Endometrium (tissue), 2 donors: ENCODE measurements around the gene SSH3.
"Not testable (repeated sequence)": the region's sequence is repeated elsewhere in the genome, so short reads cannot be mapped to it uniquely, and the experiment has no call there.

Experiments used
- FAIRE-seq: peaks from 2 replicates; lab custom pipeline; 2012; peaks lifted over from hg19 to GRCh38; lab: Jason Lieb, UNC
- donor health status: control.
- donor health status: control.

The SSH3 gene

DNA sequence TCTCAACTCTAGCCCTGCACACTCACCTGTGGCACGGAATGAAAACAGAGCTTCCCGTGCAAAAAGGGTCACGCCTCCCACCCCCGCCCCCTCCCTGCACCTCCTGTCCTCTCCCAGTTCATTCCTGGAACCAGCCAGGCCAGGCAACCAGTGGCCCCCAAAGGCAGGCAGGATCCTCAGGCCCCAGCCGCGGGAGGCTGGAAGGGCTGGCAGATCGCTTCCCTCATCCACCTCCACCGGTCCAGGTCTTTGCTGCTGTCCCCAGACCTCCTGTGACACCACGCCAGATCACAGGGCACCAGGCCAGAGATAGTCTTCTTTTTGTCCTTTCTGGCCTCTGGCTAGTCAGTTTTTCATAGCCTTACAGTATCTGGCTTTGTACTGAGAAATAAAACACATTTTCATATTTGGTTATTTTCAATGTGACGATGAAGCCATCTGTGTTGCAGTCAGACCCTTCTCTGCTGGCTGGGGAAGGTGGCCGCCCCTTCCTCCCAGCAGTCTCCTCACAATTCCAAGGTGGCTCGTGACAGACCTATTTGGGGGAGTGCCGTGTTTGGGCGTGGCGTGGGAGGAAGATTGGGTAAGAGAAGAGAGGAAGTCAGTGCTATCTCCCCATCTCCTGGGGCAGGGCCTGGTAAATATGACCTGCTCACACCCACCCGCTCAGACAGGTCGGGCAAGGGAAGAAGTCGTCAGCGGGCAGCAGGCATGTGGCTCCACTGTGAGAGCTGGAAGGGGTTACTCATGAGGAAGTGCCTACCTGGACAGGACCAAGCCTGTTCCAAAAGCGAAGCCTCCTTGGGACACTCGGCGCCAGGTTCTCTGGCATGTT is 9.1 kb downstream of the SSH3 start:
- FAIRE-seq: no peak

- no peak for FAIRE-seq
Measured at GRCh38 chr11:67313125-67313890, 10.0 kb downstream of the SSH3 start.

DNA sequence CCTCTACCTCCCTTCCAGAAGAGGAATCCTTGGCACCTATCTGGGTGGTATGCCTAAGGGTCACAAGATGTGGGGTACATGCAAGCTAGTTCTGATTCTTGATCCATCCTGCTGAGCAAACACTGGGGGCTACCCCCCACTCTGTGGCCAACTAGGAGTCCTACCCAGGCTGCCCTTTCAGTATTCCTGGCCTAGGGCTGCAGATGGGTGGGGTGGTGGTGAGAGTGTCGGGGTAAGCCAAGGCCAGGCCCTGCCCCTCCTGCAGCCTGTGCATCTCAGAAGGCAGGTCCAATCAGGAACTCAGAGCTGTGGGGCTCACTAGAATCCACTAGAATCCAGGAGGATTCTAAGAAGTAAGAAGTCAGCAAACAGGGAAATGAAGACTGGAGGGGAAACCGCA is 10.9 kb downstream of the SSH3 start:
- no peak for FAIRE-seq

DNA sequence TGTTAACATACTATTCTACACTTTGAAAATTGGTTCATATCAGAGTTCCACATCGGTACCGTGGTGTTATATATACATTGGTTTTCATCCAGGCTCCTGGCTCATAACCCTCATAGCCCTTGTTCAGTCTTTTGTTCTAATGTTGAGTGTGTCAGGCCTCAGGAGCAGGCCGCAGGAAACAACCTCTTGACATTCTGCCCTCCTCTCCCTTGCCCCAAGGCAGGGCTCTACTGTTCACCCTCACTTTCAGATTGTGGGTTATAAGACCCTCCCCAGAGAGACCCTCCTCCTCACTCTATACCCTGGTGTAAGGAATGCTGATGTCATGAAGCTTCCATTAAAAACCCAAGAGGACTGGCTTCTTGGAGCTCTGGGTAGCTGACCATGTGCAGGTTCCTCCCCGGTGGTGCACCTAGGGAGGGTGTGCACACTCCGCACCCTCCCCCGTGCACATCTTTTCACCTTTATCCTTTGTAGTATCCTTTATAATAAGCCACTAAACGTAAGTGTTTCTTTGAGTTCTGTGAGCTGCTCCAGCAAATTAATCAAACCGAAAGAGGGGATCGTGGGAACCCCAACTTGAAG is 12.1 kb downstream of the SSH3 start:
- FAIRE-seq: no peak

GRCh38 chr11:67316882-67317204 is 13.5 kb downstream of the SSH3 start:
- no peak for FAIRE-seq

DNA sequence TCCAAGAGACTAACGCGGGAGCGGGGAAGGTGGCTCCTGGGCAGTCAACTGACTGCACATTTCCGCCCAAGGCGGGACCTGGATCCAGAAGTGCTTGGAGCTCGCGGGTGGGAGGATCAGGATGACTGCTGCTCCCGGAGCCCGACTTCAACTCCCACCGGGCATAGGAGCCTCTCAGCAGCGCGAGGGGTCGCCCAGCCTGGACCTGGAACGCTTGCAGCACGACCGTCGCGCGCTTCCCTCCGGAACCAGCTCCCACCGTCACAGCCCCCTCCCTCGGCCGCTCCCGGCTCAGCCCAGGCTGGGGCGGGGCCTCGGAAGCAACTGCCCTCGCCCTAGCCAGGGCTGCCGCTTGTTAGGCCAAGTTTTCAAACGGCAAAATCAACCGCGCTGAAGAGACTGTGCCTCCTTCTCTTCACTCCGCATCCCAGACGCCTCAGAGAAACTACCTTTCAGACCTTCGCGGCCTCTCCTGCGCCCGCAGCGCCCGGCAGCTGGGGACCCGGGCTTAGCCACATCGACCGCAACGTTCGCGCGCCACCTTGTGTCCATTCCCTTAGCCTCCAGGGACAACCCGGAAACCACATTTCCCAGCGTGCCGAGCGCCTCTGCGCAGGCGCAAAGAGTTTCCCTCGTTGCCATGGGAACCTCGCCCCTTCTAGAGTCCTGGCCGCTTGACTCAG is 14.0 kb downstream of the SSH3 start:
- no peak for FAIRE-seq

DNA sequence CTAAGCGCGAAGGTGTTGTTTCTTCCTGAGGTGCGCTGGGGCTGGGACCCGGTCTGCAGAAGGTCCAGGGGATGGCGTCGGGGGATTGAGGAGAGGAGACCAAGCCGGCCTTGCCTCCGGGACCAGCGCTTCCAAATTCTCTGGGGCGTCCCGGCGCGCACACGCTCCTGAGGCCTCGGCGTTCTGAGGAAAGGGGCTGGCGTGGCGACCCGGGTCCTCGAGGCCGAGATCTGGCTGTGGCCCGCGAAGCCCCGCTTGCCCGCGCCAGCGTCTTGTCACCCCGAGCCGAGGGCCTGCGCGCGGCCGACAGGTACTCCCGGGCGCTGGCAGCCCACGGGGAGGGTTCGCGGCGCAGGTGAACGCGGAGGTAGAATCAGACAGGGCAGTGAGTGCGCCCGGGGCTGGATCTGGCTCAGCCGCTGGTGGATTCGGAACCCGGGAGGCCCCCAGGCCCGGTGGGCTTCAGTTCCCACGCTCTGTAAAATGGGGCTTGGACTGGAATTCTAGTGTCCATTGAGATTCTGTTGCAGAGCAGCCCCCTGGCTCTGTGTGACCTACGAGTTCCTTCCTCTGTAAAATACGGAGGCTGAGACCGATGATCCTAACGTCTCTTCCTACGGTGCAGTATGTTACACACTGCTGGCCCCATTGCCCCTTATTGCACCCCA is 14.7 kb downstream of the SSH3 start:
- no peak for FAIRE-seq

- FAIRE-seq: not testable (repeated sequence)
Measured at GRCh38 chr11:67318876-67319275, 15.5 kb downstream of the SSH3 start.

DNA sequence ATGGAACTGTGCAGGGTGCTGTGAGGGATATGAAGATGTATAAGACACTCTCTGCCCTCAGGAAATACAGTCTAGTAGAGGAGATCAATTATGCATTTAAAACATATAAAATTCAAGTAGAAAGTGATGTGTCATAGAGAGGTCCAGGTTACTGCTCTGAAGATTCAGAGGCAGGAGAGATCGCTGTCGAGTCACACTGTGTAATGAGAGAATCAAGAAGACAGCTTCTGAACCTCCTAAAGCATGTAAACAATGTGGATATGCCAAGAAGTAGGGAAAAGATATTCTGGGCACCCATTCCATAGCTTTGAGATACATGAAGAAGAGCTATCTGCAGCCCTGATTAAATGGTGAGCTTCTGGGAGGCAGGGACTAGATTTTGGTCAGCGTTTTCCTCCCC is 16.7 kb downstream of the SSH3 start:
- no peak for FAIRE-seq

DNA sequence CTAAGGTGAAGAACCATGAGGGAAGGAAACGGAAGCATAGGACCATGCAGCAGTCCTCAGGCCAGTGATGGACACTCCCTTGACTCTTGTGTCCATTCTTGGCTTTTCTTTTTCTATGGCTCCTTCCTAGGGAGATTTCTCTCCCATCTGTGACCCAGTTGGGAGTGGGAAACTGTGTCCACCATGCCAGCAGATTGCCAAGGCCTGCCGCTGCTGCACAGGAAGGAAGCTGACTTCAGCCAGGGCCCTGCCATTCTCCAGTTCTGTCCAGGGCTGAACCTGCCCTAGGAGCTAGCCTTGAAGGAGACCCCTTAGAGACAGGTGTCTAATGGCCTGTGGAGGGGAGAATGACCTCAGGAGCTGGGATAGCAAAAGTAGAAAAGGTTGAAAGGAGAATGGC is 17.4 kb downstream of the SSH3 start:
- FAIRE-seq: no peak

DNA sequence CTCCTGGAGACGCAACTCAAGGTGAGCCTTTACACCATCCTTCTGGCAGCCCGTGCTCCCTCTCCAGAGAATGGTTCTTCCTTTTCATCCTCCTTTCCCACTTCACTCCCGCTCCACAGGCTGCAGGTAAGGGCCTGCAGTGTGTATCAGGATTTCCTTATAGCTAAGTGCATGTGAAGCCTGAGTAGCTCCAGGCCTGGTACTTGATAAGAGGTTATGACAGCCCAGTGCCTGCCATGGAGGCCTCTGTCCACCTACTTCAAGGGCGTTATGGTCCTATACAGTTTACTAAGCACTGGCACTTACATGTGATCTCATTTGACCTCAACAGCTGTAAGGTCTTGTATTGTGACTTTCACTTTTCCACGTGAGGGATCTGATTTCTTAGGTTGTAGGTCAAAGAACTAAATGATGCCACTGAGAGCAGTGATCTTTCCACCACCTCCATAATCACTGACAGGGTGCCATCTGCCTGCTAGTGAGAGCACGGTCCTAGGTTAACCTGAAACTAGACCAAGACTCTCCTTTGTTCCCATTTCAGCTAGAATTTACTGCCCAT is 18.1 kb downstream of the SSH3 start:
- no peak for FAIRE-seq

DNA sequence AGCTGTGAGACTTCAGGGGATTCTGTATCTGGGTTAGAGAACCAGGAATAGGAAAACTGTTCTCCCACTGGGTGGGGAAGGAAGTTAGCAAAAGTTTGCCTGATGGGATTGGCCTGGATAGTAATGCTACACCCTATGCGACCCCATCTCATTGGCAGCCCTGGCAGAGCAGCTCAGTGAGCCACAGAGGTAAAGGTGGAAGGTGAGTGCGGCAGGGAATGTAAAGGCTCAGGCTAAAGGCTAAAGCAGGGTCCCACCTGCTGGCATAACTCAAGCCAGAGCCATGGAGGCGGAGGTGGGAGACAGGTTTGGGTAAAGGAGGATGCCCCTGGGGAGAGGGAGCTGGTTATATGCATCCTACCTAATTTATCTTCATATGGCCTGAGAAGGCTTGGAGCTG is 18.7 kb downstream of the SSH3 start:
- no peak for FAIRE-seq

- no peak for FAIRE-seq
Measured at GRCh38 chr11:67323526-67323925, 20.2 kb downstream of the SSH3 start.

- FAIRE-seq: no peak
Measured at GRCh38 chr11:67332081-67332691, 28.9 kb downstream of the SSH3 start.

DNA sequence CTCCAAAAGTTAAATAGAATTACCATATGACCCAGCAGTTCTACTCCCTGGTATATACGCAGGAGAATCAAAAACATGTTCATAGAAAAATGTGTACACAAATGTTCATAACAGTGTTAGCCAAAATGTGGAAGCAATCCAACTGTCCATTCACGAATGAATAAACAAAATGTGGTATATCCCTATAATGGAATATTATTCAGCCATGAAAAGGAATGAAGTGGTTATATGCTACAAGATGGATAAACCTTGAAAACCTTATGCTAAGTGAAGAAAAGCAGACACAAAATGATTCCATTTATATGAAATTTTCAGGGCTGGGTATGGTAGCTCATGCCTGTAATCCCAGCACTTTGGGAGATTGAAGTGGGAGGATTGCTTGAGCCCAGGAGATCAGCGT is 33.9 kb downstream of the SSH3 start:
- no peak for FAIRE-seq

- FAIRE-seq: no peak
Measured at GRCh38 chr11:67344264-67344663, 40.9 kb downstream of the SSH3 start.

- FAIRE-seq: no peak
Measured at GRCh38 chr11:67345247-67345919, 42.1 kb downstream of the SSH3 start.

DNA sequence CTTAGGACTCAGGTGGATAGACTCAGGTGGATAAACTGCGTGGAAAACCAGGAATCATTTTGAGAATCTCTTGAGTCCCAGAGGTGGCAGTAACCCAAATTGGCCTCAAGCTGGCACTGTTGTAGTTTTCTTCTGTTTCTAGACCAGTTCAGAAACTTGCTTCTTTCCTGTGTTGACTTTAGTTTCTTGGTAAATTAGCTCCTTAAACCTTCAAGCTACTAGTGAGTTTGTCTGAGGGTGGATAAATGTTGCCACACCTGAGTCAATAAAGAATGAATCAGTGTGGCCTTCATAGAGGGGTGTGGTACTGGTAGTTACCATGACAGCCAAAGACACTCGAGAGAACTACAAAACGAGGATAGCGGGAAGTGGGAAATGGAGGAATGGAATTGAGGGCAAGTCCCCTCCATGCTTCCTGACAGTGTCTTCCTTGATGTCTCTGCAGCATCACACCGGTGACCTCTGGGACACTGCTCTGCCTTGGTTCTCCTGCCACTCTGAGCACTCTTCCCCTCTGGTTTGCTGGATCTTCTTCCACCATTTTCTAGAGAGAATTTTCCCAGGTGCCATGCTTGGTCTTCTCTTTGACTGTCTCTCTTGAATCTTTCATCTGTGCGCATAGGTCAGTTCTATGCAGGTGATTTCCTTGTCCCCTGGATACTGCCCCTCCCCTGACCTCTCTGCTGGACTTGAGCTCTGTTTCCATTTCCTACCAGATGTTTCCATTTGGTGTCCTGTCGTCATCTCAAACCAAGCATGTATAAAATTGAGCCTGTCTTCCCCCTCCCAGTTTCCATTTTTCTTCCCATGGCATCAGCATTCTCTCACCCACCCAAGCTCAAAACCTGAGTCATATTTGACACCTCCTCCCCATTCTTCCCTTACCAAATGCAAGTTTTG is 42.8 kb downstream of the SSH3 start:
- FAIRE-seq: no peak

DNA sequence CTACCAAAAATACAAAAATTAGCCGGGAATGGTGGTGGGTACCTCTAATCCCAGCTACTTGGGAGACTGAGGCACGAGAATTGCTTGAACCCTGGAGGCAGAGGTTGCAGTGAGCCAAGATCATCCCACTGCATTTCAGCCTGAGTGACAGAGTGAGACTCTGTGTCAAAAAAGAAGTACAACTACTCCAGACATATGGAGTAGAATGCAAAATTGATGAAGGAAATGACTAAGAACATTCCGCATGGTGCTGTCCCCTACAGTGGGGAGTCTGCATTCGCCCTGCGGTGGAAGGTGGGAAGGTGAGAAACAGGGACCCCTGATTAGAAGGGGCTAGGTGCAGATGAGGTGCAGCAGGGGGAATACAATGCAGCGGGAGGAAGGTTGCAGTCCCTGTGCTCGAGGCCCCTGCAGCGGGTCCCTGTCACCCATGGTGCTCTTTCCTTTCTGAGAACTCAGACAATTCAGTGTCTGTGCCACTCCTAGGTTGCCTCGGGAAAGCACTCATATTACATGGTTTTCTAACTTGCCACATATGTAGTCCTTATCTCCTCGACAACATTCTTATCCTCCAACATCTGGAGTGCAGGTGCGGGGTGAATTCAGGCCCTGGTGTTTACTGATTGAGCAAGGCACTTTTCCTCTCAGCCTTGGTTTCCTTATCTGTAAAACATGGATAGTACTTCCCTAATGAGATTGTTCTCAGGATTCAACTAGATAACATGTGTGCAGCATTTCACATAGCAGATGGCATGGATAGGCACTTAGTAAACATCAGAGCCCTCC is 44.8 kb downstream of the SSH3 start:
- no peak for FAIRE-seq
